ENCODE measurements around the gene CTDP1.

CTDP1 gene

DNA sequence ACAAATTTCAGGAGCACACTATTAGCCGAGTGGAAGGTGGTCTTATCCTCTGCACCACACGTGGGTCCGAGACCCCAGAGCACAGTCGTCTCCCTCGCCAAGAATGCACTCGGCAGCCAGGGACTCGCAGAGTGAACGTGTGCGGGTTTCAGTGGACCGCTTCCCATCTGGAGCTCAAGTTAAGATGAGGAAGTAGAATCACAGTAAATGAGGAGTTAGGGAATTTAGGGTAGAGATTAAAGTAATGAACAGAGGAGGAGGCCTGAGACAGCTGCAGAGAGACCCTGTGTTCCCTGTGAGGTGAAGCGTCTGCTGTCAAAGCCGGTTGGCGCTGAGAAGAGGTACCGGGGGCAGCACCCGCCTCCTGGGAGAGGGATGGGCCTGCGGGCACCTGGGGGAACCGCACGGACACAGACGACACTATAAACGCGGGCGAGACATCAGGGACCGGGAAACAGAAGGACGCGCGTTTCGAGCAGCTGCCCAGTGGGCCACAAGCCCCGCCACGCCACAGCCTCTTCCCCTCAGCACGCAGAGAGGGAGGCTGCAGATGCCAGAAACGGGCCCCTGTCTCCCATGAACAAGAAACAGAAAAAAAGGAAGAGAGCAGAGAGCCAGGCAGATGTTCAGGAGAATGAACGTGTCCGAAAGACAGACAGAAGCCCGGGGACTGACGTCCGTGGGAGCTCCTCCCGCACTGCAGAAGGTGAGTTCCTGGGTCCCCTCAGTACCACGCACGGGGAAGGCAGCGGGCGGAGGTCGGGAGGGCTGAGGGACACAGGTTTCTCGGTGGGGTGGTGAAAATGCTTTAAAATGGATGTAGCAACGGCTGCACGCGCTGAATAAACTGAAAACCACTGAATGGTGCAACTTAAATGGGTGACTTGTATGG is 112.7 kb downstream of the CTDP1 start:
- DNase-seq (ENCODE audit: low read depth, low spot score) = no peak
- no peak for TF ChIP-seq CTCF (IDR thresholded peaks at IDR 0.05; ENCODE audit: low read depth, low read length)
- no peak overlapping the region for H3K4me3 ChIP-seq (ENCODE audit: low read depth, low read length)
- in situ Hi-C loops (cut with HindIII; ENCODE audit: low sequenced_read_pairs) = no loop called here

- no peak for DNase-seq (ENCODE audit: low read depth, low spot score)
- TF ChIP-seq CTCF (IDR thresholded peaks at IDR 0.05; ENCODE audit: low read depth, low read length) = no peak
- in situ Hi-C loops (cut with HindIII; ENCODE audit: low sequenced_read_pairs) = no loop called here
- no peak overlapping the region for H3K4me3 ChIP-seq (ENCODE audit: low read depth, low read length)
Observed at GRCh38 chr18:79792988-79793355, 113.4 kb downstream of the CTDP1 start.

GRCh38 chr18:79794846-79795245 is 115.2 kb downstream of the CTDP1 start:
- TF ChIP-seq CTCF (IDR thresholded peaks at IDR 0.05; ENCODE audit: low read depth, low read length) = no peak
- in situ Hi-C loops (cut with HindIII; ENCODE audit: low sequenced_read_pairs) = no loop called here
- H3K4me3 ChIP-seq (ENCODE audit: low read depth, low read length) = no peak overlapping the region
- no peak for DNase-seq (ENCODE audit: low read depth, low spot score)

DNA sequence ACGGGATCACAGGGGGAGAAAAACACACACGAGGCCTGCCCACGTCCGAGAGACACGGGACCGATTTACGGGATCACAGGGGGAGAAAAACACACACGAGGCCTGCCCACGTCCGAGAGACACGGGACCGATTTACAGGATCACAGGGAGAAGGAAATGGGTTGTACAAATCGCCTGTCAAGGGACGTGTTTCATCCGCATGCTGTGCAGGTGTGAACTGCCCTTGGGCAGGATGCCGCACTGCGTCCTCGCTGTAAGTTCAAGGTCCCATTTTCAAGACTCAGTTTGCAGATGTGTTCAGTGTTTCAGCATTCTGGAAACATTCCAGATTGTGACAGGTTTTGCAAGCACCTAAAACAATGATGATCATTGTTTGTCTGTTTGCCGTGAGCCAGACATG is 115.8 kb downstream of the CTDP1 start:
- no peak for DNase-seq (ENCODE audit: low read depth, low spot score)
- in situ Hi-C loops (cut with HindIII; ENCODE audit: low sequenced_read_pairs) = no loop called here
- no peak for TF ChIP-seq CTCF (IDR thresholded peaks at IDR 0.05; ENCODE audit: low read depth, low read length)
- H3K4me3 ChIP-seq (ENCODE audit: low read depth, low read length) = no peak overlapping the region

GRCh38 chr18:79796016-79796415 is 116.4 kb downstream of the CTDP1 start:
- in situ Hi-C loops (cut with HindIII; ENCODE audit: low sequenced_read_pairs) = no loop called here
- no peak for DNase-seq (ENCODE audit: low read depth, low spot score)
- no peak for TF ChIP-seq CTCF (IDR thresholded peaks at IDR 0.05; ENCODE audit: low read depth, low read length)

DNA sequence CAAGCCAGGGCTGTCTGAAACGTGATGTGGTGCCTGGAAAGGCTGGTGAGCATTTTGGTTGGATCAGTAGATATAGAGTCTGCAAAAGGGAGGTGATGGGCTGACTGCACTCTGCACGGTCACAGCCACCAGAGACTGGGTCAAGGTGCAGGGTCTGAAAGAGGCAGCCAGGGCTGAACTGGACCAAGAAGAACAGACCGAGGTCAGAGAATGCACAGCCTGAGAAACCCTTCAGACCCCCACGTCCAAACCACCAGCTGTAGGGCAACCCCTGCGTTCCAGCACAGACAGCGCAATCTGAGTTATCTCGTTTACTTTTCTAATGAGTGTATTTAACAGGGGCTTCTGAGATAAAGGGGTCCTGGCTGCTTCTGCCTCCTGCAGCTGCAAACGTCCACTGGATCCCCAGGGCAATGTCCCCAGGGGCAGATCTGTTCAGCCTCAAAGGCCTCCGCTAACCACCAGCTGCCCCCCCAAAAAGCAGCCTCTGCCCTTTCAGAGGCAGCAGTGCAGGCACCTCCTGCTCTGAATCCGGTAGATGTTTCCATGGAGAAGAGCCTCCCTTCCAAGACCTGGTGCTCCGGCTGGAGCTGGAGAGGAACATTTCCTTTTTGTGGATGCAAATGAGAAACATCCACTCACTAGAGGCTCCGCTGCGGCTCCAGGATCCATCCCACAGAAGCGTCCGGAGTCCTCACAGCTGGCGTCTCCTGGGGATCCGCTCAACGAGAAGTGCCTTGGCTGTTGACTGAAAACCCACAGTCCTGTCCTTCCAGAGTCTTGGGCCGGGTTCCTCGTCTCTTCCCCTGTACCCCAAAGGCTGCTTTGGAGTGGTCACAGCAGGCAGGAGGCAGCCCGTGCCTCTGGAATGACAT is 117.2 kb downstream of the CTDP1 start:
- in situ Hi-C loops (cut with HindIII; ENCODE audit: low sequenced_read_pairs) = no loop called here
- TF ChIP-seq CTCF (IDR thresholded peaks at IDR 0.05; ENCODE audit: low read depth, low read length) = no peak

More at GRCh38 chr18:79796016-79796415, 116.4 kb downstream of the CTDP1 start:
- no peak overlapping the region for H3K4me3 ChIP-seq (ENCODE audit: low read depth, low read length)

More for the DNA sequence above, 117.2 kb downstream of the CTDP1 start:
- H3K4me3 ChIP-seq (ENCODE audit: low read depth, low read length) = no peak overlapping the region
- DNase-seq (ENCODE audit: low read depth, low spot score) = no peak

Data from astrocyte of the spinal cord (primary cell).